ENCODE data around the gene CXCR1. TPM values are rescaled to one million over a fixed set of nuclear protein-coding genes. Genes with fewer than 3 reads are reported as not detected.

CXCR1 gene
- polyA plus RNA-seq, 1 of the 3 experiments (the other 2 are of a cell fraction): not detected

- Histone ChIP-seq H2AFZ (ENCODE audit: low read depth) (no peak overlapping the region), H3K9me2 (no peaks in the 10 kb centered on the region)
- TF ChIP-seq RXRA (IDR thresholded peaks at IDR 0.05; ENCODE audit: borderline replicate concordance, low read depth) (no peak), RFX5 (IDR thresholded peaks at IDR 0.05; ENCODE audit: low read length) (no peak), USF1 (IDR thresholded peaks at IDR 0.05; ENCODE audit: borderline replicate concordance, low read depth) (no peak), TEAD4 (IDR thresholded peaks at IDR 0.05; ENCODE audit: borderline replicate concordance, insufficient read depth) (no peak), IRF3 (IDR thresholded peaks at IDR 0.05; ENCODE audit: low read depth, low read length) (no peak), TAF1 (IDR thresholded peaks at IDR 0.05; ENCODE audit: borderline replicate concordance, low read depth, low read length) (no peak), REST (IDR thresholded peaks at IDR 0.05; ENCODE audit: low read depth, low read length) (no peak), ELF1 (IDR thresholded peaks at IDR 0.05) (no peak), ZBTB33 (IDR thresholded peaks at IDR 0.05; ENCODE audit: borderline replicate concordance, low read depth) (no peak), MXI1 (IDR thresholded peaks at IDR 0.05; ENCODE audit: low read depth, low read length) (no peak), FOSL2 (IDR thresholded peaks at IDR 0.05; ENCODE audit: borderline replicate concordance, low read depth) (no peak), JUND (IDR thresholded peaks at IDR 0.05) (no peak)
Measured at GRCh38 chr2:218146056-218146455, 20.7 kb downstream of the CXCR1 start.

More at GRCh38 chr2:218146056-218146455, 20.7 kb downstream of the CXCR1 start:
- H3K4me3 ChIP-seq (ENCODE audit: low read depth in 2 of 2, low read length in 1 of 2): no peak overlapping the region
- ChIA-PET POLR2A (interaction anchor here (0.6 kb wide), 1 partner anchor 49 kb away, joined by 4 read pairs; no protein-coding TSS in a partner anchor), CTCF (interaction anchor here (0.6 to 1.1 kb wide), 3 partner anchors 25 to 635 kb away, joined by 3 read pairs; no protein-coding TSS in a partner anchor)
- no peak overlapping the region for H3K4me2 ChIP-seq
- no peaks in the 10 kb centered on the region for H3K36me3 ChIP-seq (replicated peaks in 1 of 2; ENCODE audit: control insufficient read depth in 1 of 2, insufficient read depth in 2 of 2, low read length in 1 of 2)
- no peaks in the 10 kb centered on the region for H3K9me3 ChIP-seq
- H3K27me3 ChIP-seq (ENCODE audit: insufficient read depth): peaks cover 12% of the 10 kb centered on the region; the same call in 1 of the 2 replicates
- H3K27ac ChIP-seq (ENCODE audit: low read depth in 2 of 2, low read length in 1 of 2): no peak overlapping the region
- H3K79me2 ChIP-seq (ENCODE audit: insufficient read depth): no peaks in the 10 kb centered on the region
- no peak overlapping the region for H3K9ac ChIP-seq
- no peak for DNase-seq
- H4K20me1 ChIP-seq (ENCODE audit: insufficient read depth): no peaks in the 10 kb centered on the region
- no peaks in the 10 kb centered on the region for H3K4me1 ChIP-seq (ENCODE audit: control insufficient read depth in 1 of 2, insufficient read depth in 2 of 2, low read depth in 1 of 2, low read length in 1 of 2)
- H3F3A ChIP-seq (replicated peaks; ENCODE audit: insufficient read depth): no peaks in the 10 kb centered on the region

Measured in SK-N-SH (cell line).